ENCODE results near the gene MYOM1.

GRCh38 chr18:3192752-3193151 lies 27.0 kb downstream of the MYOM1 start:
- TF ChIP-seq MAX (IDR thresholded peaks at IDR 0.05) (no peak), ZBTB7A (IDR thresholded peaks at IDR 0.05; ENCODE audit: low read depth) (no peak), CREB1 (IDR thresholded peaks at IDR 0.05; ENCODE audit: low read depth) (no peak), YY1 (IDR thresholded peaks at IDR 0.05; ENCODE audit: low read depth) (no peak), NFIC (IDR thresholded peaks at IDR 0.05) (no peak), RAD21 (IDR thresholded peaks at IDR 0.05; ENCODE audit: low read depth) (no peak), REST (IDR thresholded peaks at IDR 0.05; ENCODE audit: low read depth) (no peak), TAF1 (IDR thresholded peaks at IDR 0.05; ENCODE audit: low read depth) (no peak), FOXM1 (IDR thresholded peaks at IDR 0.05; ENCODE audit: borderline replicate concordance, low read depth) (no peak), CEBPB (IDR thresholded peaks at IDR 0.05) (no peak)

Data from Ishikawa (cell line).